ENCODE results near the gene NOP9.

The NOP9 gene

DNA sequence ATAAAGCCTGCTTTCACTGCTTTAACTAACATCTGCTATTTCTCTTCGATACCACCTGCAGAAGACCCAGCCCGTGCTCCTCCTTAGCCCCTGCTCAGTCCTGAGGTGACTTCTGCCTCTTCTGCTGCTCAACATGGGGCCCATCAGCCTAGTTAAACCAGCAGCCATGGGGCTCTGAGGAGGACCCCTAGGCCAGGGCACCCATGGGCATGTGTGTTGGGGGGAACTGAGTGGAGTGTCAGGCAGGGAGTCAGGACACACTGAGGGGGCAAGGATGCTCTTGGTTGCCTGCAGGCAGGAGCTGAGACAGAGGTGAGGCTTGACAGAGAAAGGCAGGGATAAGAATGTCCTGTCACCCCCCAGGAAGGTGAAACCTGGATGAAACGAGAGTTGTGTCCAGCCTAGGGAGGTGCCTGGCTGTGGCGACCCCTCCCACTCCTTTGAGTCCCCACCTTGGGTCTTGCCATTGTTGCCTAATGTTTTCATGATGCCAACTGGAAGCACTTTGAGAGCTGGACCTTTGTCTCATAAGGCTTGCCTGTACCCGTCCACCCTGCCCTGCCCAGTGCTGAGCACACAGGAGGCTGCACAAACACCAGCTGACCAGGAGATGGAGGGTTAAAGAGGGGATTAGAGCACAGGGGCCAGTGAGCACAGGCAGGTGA is 15.7 kb upstream of the NOP9 start:
- DNase-seq: no peak

DNA sequence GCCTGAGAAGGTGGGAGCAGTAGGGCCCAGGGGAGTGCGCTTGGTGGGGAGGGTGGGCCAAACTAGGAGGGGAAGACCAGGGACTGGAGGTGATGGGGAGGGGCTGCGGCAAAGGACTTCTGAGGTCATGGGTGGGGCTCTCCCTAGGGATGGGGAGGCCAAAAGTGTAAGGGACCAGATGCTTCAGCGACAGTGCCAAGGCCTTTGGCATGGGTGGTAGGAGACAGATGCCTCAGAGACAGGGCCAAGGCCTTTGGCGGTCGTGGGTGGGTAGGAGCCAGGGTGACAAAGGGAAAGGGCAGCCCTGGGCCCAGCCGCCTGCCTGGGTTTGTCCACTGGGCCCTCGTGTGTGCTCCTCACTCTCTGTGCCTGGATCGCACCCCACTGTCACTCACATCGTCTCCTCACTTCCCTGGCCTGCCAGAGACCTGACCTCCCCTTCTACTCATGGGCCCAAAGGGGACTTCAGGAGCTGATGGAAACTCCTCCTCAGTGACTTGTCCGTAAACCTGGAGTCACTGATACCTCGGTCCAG is 15.1 kb upstream of the NOP9 start:
- DNase-seq: no peak

DNA sequence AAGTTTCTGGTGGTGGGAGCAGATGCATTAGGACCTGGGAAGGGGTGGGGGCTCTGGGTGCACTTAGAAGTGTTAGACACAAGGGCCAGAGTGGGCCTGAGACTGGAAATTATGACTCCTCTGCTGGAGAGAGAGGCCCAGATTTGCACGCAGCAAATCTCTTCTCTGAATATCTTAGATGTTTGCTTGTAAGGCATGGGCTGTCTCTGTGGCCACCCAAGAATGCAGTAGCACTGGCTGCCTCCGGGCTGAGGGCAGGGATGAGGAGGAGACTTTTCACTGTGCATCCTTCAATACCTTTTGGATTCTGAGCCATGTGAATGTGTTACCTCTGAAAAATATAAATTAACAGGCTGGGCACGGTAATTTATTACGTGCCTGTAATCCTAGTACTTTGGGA is 14.3 kb upstream of the NOP9 start:
- no peak for DNase-seq

DNA sequence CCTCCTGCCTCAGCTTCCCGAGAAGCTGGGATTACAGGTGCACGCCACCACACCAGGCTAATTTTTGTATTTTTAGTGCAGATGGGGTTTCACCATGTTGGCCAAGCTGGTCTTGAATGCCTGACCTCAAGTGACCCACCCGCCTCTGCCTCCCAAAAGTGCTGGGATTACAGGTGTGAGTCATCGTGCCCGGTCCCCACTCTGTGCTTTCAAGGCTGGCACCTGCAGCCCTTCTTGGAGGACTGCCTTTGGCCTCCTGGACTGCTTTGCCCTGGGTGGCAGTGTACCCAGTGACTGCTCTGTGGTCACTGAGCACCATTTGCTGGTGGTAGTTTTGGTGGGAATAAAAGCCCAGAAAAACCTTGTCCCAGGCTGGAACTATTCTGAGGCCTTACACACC is 12.7 kb upstream of the NOP9 start:
- no peak for DNase-seq

DNA sequence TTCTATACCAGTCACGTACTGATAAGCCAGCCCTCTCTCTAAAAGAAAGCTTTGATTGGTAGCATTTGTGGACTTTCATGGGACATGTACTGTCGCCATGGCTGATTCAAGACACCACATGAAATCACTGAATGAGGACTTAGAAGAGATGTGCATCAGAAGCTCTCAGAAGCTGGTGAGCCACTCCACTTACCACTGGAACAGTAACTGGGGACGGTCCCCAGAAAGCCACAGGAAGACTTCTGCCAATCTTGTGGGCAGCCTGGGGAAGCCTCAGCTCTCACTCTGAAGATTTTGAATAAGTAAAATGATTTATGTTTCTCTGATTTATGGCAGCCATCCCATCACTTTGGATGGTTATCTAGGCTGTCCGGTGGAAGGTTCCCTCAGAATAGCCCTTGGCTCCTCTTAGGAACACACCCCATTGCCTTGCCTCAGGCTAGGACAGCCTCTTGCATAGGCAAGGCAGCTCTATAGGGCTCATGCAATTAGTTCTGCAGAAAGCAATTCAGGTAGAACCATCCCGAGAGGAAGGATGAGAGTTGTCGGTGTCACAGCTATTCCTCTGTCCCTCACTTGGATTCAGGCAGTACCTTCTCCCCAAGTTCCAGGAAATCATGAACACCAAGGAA is 9.9 kb upstream of the NOP9 start:
- DNase-seq: no peak

DNA sequence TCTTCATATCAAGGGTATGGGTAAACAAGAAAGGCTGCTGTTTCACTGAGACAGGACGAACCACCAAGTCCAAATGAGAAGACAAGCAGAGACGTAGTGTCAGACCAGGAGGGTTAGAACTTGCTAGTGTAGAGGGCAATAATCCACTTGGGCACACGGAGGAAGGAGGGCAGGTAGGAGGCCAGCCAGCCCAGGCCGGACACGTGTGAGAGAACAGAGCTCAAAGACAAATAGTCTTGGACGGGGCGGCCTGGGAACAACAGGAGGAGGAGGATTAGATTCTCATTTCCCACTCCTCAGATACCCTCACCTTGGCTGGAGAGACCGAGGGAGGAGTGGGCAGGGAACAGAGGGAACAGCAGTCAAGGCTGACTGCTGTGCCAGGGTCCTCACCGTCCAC is 8.9 kb upstream of the NOP9 start:
- DNase-seq: no peak

DNA sequence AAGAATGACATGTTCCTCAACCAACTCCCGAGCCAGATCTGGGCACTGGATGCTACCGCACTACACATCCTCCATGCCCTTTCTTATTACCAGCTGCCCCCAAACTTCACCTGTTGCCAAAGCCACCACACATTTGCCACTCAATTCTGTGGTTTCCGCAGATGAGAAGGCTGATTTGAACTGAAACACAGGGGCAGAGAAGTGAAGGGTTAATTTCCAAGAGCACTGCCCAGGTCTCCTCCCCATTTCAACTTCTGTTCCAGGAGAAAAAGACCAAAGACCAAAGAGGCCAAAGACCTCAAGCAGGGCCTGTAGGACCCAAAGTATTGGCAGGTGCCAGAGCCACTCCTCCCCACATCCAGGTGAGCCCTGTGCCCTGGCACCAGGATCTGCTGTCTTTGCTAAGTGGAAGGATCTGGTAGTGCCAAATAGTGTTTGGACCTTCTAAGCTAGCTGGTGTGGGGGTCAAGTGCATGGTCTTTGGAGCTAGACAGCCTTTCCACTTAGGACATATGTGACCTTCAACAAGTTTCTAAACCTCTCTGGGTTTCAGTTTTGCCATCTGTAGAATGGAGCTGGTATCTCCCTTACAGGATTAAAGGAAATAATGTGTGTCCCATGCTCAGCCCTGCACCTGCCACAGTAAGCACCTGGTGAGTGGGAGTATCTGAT is 8.1 kb upstream of the NOP9 start:
- DNase-seq: no peak

DNA sequence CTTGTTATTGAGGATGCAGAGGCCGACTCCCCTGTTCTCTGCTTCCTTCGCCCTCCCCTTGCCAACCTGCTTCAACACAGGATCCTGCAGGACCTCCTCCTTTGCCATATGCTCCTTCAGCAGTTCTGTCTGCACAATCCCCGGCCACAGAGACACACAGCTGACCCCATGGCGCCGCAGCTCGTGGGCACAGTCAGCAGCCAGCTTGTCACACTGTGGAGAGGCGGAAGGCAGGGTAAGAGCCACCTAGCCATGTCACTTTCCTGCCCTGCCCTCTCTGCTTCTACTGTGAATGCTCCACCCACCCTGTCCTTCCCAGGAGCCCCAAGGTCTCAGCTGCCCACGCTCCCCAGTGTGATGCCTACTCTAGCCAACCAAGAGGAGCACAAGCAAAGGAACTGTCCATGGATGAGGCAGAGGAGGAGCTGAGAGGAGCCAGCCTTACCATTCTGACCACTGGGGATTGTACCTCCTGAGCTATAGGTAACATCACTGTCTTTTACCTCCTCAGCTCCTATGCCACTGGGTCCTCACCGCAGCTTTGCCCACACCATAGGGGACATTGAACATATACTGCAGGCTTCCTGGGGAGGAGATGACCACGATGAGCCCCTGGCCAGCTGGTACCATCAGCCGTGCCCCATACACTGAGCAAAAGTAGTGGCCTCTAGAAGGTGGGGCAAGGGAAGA is 7.4 kb upstream of the NOP9 start:
- DNase-seq: peak in 1 of 4 experiments; percentile 45

DNA sequence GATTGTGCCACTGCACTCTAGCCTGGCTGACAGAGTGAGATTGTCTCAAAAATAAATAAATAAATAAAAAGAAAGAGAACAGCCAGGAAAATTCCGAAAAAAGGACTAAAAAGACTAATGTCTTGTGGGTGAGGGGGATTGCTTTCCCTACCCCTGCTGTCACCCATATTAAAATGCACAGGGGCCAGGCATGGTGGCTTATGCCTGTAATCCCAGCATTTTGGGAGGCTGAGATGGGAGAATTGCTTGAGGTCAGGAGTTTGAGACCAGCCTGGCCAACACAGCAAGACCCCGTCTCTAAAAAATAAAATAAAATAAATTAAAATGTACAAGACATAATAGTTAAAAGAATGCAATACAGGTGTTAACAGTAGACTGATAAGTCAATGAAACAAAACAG is 6.1 kb upstream of the NOP9 start:
- no peak for DNase-seq

DNA sequence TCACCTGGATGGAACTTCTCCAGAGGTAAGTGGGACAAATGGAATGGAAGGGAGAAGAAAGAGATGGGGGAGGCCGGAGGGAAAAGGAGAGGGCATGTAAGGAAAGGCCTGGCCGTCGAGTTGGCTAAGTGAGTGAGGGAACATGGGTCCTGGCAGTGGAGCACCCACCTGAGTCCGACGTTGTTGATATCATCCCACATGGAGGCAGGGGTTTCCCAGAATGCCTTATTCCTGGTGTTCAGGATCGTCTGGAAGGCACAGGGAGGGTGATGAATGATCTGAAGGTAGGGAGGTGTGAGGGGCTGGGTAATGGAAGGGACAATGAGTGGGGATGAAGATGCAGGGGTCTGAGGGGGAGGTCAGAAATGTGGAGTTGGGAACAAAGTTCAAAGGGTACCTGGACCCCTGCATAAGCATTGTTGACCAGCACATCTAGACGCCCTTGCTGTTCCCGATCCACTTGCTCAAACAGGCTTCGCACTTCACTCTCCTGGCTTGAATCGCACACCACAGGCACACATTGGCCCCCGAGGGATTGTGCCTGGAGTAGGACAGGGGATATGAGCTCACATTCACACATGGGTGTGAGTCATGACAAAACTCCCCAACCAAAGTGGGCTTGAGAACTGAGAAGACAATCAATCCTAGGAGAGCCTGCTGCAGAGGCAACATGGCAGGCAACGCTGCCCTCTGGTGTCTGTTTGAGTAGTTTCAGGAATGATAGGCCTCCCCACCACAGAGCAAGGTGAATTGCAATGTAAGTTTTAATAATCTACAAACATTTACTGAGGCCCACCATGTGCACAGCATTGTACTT is 3.1 kb upstream of the NOP9 start:
- DNase-seq: peak; percentile 86 to 93 (median 90)

DNA sequence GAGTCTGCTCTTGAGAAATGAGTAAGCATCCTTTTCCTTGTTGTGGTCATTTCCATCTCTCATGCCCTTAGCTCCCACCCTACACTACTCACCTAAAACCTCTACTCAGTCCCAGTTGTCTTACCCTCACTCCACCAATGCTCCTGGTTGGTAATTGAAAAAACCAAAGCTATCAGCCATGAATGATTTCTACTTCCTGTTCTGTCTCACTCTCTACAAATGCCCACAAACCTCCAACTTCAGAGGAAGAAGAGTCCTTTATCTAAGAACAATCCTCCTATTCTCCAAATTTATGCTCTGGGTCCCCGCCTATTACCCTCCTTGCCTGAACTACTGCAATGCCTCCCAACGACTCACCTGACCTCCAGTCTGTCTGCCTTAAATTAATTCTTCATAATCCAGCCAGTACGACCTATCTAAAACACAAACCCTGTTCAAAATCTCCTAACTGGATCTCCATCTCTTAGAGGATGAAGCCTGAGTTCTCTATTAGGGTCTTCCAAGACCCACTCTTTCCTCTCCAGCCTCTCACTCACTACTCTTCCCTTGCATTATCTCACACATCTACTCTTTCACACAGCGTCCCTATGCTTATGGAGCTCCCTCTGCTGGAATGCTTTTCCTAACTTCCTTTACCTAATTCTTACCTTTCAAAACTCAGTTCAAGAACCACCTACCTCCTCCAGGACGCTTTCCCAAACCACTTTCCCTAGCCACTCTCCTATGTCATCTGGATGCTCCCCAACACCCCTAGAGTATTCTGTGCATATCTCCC is 2.3 kb upstream of the NOP9 start:
- peak; percentile 38 to 64 (median 46) for DNase-seq

DNA sequence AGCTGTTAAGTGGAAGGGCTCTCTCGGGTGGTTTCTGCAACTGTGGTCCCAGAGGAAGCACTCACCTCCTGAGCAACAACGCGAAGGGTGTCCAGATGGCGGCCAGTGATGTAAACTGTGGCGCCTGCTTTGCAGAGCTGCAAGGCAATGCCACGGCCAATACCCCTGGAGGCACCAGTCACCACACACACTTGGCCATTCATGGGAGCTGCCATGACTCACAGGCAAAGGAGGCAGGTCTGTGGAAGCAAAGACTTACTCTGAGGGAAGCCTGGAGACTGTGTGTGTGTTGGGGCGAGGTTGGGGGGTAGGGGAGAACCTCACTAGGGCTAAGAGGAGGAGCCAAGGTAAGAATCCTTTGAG is 777 bp upstream of the NOP9 start:
- DNase-seq: peak; percentile 32 to 61 (median 36)

DNA sequence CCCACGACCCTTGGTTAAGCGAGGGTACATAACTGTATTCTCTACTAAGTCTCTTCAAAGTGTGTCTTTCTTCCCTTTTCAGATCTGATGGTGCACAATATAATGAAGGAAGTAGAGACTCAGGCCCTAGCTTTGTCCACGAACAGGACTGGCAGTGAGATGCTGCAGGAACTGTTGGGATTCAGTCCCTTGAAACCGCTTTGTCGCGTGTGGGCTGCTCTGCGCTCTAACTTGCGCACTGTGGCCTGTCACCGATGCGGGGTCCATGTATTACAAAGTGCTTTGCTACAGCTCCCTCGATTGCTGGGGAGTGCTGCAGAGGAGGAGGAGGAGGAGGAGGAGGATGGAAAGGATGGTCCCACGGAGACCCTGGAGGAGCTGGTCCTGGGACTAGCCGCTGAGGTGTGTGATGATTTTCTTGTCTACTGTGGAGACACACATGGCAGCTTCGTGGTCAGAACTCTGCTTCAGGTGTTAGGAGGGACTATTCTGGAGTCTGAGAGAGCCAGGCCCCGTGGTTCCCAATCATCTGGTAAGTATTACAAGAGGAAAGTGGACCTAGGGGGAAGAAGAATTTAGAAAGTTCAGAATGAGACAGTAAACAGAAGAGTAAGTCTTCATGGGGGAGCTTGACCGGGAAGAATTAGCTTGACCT is 803 bp downstream of the NOP9 start:
- peak in 3 of 4 experiments; percentile 27 to 37 (median 35) for DNase-seq

DNA sequence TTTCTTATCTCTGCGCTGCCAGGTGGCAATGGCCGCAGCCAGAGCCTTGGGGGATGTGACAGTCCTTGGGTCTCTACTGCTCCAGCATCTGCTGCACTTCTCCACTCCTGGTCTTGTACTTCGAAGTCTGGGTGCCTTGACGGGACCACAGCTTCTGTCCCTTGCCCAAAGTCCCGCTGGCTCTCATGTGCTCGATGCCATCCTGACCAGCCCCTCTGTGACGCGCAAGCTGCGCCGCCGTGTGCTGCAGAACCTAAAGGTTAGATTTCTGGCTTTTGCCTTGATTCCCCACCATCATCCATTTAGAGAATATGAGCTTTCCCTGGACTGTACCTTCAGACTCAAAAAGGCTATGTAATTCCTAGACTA is 4.4 kb downstream of the NOP9 start:
- DNase-seq: no peak

DNA sequence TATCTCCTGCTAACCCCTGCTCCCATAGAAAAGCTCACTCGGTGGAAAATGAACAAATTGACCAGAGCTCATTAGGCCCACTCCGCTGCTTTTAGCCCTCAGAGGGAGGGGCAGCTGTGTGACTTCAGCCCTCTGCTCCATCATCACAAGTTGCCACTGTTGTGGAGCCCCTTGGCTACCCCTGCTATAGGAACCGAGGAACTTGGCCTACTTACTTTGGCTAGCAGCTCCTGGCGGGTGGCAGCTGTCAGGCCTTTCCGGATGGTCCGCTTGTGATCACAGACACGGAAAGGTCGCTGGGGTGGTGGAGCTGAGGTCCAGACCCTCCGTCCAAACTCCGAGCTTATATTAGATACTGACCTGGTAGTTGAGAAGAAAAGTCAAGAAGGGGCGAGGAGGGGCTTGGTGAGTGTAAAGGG is 7.5 kb downstream of the NOP9 start:
- DNase-seq: no peak

DNA sequence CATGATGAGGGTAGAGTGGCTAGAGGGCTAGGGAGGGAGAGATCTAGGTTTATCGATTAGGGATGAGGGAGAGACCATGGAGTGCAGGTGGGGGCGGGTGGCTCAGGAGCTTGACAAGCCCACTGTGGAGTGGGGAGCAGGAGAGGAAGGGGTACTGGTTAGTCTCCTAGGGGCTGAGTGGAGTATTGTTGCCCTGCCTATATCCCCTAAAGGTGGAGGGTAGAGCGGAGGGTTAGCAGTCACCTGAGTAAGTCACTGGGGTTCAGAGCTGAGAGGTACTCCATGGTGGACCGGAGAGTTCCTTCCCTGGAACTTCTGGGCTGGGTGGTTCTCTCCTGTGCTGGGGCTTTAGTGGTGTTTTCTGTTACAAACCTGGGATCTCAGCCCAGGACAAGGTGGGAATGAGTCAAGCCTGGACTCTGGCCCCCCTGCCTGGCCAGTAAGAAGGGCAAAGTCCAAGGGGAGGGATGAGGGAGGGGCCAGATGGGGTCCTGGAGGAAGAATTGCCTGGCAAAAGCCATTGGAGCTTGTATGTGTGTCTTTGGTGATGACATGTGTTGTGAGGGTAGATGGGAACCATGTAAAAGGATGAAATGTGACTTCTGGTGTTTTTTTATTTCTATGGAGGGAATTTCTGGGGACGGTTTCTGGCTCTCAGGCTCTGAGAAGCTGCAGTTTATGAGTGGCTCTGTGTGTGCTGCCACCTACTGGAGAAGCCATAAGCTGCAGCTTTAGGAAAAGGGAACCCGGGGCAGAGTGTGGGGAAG is 8.1 kb downstream of the NOP9 start, which contains the start of gene CIDEB:
Gene CIDEB, minus strand, starts transcription at position 403 of the 767 bp plus-strand sequence. Its CDS starts 119 bp downstream, at position 284.
- peak; percentile 84 to 90 (median 89) for DNase-seq

DNA sequence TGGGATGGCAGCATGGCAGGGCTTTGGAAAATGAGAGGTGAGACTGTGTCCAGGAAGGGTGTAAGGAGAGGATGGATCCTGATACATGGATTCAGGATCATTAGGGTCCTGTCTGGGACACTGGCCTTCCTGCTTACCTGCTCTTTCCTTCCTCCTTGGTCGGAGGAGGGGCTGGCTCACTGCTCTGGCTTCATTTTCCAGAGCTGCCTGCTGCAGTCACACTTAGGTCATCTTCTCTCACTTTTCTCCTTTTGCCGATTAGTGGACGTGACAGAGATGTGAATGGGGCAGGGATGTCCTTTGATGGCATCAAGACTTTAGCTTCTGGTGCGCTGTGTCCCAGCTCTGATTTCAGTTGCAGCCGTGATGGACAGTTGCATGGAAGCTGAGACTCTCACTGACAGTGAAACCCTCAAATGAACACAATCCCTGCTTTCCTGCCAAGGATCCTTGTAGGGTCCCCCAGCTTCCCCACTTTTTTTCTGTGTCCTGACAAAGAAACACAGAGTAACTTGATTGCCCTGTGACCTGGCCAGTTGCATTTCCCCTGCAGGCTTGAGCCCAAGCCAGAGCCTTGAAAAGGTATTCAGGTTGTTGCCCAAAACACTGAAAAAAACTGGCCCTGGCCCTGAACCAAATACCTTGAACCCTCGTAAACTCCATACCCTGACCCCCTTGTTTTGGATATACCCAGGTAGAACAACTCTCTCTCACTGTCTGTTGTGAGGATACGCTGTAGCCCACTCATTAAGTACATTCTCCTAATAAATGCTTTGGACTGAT is 8.9 kb downstream of the NOP9 start:
- no peak for DNase-seq

DNA sequence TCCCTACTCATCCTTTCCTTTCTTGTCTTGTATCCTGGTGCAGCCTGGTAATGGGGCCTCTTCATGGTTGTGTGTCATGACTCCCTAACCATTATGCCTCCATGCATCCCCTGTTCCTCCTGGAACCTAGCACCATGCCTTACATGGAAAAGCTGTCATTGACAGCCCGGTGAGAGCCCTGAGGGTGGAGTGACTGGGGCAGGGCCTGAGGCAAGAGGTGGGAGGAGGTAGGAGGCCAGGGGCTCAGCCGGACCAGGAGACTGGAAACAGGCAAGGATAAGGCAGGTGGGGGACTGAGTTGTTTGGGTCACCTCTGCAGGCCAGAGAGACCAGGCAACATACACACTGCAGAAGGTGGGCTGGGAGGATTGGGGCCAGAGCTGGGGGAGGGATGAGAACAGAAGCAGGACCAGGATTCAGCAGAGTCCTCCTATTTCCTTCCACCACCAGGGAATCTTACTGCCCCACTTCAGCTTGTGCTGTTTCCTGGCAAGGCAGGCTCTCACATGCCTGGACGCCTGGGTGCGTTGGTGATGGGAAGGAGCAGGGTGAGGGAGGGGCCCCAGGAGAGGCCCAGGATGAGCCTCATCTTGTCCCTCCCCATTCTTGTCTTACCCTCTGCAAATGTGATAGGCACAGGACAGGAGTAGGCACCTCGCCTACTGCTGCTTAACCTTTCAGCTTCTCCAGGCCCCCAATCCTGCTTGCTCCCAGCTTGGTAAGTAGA is 10.1 kb downstream of the NOP9 start, which contains the start of gene LTB4R2:
Gene LTB4R2, plus strand, starts transcription at position 603 of the 727 bp plus-strand sequence. CDS start 525 bp downstream, outside the sequence.
- DNase-seq: no peak

Data from suppressor macrophage (primary cell).